Activated T-cell treated with anti-CD3 and anti-CD28 coated beads, Interleukin-2, amount 50 U/mL, for 48 hours (primary cell): Measurements from ENCODE around the gene PDE1C.
"Not testable (repeated sequence)": the region's sequence is repeated elsewhere in the genome, so short reads cannot be mapped to it uniquely, and the experiment has no call there.

ENCODE experiments used
- DNase-seq, 2 experiments: peaks; one replicate each; pipeline ENCODE4 v3.0.0-alpha.2; 2020

The PDE1C gene

GRCh38 chr7:32070406-32071360 is at the start of gene PDE1C:
Gene PDE1C, minus strand, starts transcription at chr7:32070407.
- no peak for DNase-seq

GRCh38 chr7:32119790-32120196 is 49.6 kb upstream of the PDE1C start:
- no peak for DNase-seq

DNA sequence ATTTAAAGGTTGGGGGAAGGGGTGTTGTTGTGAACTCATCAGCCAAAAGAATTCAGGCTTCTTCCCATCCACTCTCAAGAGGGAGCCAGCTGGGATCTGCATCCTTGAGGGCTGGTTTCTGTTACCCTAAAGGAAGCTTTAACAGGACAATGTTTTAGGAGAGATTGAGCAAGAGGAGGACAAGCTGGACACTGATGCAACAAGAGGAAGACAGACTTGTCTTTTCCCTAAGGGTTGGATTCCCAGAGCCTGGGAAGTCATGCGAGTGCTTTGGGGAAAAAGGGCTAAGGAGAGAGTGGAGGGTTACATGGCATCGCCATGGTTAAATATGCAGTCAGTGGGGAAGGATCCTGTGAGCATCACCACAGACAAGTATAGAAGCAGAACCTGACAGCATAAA is 47.6 kb upstream of the PDE1C start:
- no peak for DNase-seq

DNA sequence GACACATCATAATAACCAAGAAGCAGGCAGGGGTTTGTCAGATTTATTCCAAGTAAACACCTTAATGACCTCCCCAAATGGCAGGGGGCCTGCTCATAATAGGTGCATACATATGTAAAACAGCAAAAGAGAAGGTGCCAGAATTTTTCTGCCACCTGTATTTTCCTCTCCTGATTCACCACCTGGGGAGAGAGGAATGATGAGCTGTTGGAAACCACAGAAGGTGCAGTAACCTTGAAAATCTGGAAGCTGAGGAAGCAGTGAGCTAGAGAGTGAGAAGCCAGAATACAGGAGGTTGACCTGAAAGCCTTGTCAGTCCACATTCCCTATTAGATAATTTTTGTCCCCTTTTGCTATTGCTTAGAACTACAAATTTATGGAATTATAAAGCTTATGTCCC is 46.2 kb upstream of the PDE1C start:
- no peak for DNase-seq

GRCh38 chr7:32115831-32116230 is 45.6 kb upstream of the PDE1C start:
- no peak for DNase-seq

DNA sequence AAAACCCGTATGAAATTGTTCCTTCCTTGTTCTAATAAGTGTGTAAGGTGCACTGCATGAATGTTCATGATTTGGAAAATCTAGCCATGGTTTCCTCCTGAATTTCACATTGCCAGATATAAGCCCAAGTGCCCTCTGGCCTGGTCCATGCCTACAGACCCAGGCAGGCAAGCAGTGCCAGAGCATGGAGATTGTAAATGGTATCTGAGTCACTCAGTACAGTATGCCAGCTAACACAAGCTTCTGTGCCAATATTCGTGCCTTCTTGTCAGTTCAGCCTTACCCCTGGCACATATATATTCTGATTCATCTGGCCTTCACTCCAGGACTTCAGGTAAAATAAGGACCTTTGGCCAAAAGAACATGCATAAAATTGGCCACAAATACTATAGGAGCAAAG is 38.4 kb upstream of the PDE1C start:
- no peak for DNase-seq

- DNase-seq, result no peak
Observed at GRCh38 chr7:32104766-32105165, 34.6 kb upstream of the PDE1C start.

- DNase-seq, result no peak
Observed at GRCh38 chr7:32103361-32103760, 33.2 kb upstream of the PDE1C start.

- no peak for DNase-seq
Observed at GRCh38 chr7:32102432-32102873, 32.2 kb upstream of the PDE1C start.

DNA sequence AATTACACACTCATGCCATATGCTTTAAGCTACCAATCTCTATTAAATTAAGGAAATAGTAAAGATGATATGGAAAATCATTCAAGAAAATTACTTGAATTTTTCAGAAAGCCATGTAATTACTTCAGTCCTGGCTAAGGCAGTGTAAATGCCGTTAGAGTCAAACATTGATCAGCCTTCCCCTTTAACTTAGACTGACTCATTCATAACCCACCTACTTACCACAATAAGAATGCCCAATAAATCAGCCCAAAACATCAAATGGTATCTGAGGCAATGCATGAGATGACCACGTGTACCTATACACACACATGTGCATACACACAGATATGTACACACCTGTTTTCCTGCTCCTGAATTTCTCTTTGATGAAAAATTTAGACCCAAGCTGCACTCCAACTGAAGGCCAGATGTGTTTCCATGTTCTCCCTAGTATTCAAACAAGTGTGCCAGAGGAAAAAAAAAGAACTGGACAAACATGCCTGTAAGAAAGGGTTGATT is 30.2 kb upstream of the PDE1C start:
- no peak for DNase-seq

GRCh38 chr7:32094516-32094915 is 24.3 kb upstream of the PDE1C start:
- no peak for DNase-seq

DNA sequence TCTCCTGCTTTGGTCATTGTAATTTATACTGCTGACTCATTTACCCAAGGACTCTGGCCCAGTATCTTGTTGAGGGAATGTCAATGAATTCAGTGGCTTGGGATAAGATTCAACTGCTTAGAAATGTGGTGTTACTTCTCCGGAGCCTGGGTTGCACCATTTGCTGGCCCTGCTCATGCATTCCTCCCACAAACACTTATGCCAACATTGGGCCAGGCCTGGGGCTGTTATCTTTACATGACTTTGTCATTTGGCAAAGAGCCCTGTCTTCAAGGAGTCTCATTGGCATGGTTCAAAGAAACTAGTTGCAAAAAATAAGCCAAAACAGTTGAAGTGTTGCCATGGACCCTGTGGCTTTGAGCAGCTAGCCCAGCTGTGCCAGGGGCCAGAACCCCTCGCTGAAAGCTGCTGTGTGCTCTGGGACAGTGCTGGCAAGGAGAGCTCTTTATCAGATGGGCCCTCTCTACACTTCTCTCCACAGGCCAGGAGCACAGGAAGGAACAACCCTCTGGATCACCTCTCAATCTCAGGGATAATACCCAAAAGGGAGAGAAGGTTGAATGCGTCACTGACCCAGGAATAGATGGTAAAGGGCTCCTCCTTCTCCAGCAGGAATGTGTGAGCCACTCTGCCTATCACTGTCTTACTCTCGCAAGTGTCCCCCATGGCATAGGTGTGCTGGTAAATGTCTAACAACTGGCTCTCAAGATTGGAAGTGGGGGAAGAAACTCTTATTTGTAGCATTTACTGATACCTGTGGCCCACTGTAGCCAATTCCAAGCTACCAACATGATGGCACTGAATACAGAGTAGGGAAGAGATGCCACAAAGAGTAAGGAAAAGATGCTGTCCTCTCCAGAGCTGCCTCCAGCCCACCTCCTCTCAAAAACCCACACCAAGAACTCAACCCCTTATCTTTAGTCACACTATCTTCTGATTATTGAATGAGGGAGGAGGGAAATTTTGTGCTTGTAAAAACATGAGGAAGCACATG is 23.5 kb upstream of the PDE1C start:
- no peak for DNase-seq

GRCh38 chr7:32092346-32092745 is 22.1 kb upstream of the PDE1C start:
- DNase-seq, result no peak

GRCh38 chr7:32091608-32092210 is 21.5 kb upstream of the PDE1C start:
- no peak for DNase-seq

DNA sequence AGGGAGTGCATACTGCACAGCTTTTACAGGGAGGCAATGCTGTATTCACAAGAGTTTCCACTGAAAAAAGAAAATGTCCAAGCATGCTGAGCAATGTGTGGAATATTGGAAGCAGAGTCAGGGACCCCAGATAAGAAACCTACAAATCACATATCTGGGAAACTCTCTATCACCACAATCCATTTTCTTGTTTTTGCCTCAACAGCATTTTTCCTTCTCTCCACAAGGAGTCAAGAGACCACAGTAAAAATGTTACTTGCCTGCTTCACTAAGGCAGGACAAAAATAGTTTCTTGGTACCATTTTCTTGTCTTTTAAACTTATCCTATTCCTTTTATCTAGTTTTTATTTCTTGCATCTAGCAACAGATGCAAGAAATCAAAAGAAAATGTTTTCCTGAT is 19.5 kb upstream of the PDE1C start:
- DNase-seq, result no peak

DNA sequence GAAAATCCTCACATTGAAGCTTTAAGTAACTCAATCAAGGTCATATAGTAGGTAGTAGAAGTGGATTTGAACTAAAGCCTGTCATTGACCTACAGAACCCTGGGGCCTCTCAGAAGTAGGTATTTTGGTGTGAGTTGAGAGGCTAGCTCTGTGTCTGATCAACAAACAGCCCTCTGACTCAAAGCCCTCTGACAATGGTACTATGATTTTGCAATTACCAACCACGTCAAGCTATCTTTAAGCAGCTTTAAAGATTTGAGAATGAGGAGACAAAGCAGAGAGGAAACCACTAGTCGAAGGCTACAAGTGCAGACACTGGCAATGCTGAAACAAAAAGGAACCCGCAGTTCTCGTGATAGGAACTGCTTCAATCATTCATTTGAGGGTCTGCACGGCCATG is 19.0 kb upstream of the PDE1C start:
- no peak for DNase-seq

DNA sequence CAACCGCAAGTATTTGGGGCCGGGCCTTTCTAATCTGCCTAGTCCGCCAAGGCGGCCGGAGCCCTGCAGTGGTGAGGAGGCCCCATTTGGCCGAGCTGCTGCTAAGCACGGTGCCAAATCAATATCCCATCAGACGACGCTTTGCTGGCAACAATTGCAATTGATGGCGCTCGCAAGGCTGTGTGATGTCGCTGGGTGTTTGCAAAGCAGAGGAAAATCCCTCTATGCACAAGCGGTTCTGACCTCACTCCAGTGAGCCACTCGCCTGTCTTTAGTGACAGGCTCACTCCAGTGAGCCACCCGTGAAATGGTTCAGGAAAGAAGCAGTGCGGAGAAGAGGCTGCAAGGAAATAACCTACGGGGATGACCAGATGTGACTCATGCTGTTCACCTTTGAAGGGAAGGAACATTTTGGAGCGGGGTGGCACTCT is 18.3 kb upstream of the PDE1C start:
- no peak for DNase-seq

- no peak for DNase-seq
Observed at GRCh38 chr7:32079510-32079909, 9.3 kb upstream of the PDE1C start.

GRCh38 chr7:32078824-32079223 is 8.6 kb upstream of the PDE1C start:
- DNase-seq, result no peak

- DNase-seq, result no peak
Observed at GRCh38 chr7:32077806-32078205, 7.6 kb upstream of the PDE1C start.

GRCh38 chr7:32076802-32077201 is 6.6 kb upstream of the PDE1C start:
- not testable (repeated sequence) for DNase-seq

DNA sequence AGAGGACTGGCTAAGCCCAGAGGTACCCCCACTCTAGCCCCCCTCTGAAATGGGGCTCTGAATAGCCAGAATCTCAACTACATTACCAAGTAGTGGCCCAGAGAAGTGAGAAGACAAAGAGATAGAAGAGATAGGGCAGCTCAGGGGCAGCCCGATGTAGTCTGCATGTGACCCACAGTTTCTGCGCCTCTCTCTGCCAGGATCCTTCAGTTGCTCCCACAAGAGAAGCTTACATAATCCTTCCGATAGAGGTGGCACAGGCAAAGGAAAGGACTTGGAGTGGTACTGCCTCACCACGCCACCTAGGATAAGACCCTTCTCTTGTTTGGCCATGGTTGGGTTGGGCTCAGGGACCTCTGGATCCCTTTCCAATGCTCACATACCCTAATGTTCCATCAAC is 5.4 kb upstream of the PDE1C start:
- no peak for DNase-seq
